Uterus (tissue), 2 donors: ENCODE results near the gene NFE2L3.

Experiments
- POLR2A ChIP-seq, 2 donors: fragments of 450-650 bp; IDR thresholded peaks; one replicate each; pipeline ENCODE4 v1.6.1; 2016; ENCODE audit warnings: antibody characterized with exemption in 2 of 2, mild to moderate bottlenecking in 1 of 2, moderate library complexity in 1 of 2
- TF ChIP-seq, protein P1 (sequence below), 4 experiments: fragments of 200-600 bp in 2 of 4; fragments of 450-650 bp in 2 of 4; sonication (generic) in 2 of 4; IDR thresholded peaks; one replicate each; pipeline ENCODE4 v1.5.1; 2016 to 2019; ENCODE audit warnings: antibody characterized with exemption in 4 of 4, mild to moderate bottlenecking in 2 of 4, moderate library complexity in 1 of 4

DNA sequence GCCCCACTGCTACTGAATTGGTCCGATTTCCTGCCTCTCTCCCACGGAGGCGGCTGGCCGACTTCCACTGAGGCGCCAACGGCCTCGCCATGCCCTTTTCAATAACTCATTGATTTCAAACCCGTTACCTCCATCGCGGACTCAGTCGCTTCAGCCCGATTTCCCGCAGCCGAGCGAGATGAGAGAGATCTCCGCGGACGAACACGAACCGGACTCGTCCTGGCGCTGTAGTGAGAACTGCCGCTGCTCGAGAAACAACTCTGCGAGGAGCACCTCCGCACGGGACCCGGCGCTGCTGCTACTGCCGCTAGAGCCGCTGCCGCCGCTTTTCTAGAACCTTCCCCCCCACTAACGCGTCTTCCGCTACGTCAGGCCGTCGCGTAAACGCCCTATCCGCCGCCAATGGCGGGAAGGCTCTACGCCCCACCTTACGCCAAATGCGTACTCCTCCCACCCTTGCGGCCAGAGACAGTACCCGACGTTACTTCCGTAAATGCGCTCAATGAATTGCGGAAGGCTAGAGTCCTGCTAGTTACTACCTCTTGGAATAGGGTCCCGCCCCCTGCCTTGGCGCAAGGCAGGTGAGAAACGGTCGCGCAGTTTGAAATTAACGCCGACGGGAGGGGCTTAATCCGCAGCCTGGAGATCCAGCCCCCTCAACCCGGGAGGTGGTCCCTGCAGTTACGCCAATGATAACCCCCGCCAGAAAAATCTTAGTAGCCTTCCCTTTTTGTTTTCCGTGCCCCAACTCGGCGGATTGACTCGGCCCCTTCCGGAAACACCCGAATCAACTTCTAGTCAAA, 48.6 kb downstream of the NFE2L3 start, which contains the start of gene HNRNPA2B1:
- TF ChIP-seq, protein P1, sequence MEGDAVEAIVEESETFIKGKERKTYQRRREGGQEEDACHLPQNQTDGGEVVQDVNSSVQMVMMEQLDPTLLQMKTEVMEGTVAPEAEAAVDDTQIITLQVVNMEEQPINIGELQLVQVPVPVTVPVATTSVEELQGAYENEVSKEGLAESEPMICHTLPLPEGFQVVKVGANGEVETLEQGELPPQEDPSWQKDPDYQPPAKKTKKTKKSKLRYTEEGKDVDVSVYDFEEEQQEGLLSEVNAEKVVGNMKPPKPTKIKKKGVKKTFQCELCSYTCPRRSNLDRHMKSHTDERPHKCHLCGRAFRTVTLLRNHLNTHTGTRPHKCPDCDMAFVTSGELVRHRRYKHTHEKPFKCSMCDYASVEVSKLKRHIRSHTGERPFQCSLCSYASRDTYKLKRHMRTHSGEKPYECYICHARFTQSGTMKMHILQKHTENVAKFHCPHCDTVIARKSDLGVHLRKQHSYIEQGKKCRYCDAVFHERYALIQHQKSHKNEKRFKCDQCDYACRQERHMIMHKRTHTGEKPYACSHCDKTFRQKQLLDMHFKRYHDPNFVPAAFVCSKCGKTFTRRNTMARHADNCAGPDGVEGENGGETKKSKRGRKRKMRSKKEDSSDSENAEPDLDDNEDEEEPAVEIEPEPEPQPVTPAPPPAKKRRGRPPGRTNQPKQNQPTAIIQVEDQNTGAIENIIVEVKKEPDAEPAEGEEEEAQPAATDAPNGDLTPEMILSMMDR (IDR thresholded peaks at IDR 0.05), result peak in 2 of 4 experiments; percentile 23 to 31
- TF ChIP-seq POLR2A (IDR thresholded peaks at IDR 0.05), result peak; percentile 99 to 100
